H9 (cell line): ENCODE measurements around the gene SLC6A19. TPM values are rescaled to one million over a fixed set of nuclear protein-coding genes. Genes with fewer than 3 reads are reported as not detected.

Experiments
- DNase-seq: peaks from one replicate; pipeline ENCODE4 v3.0.0-alpha.2; 2017
- H2AFZ ChIP-seq: one replicate; pipeline ENCODE4 v1.6.1; 2013; ENCODE audit warnings: mild to moderate bottlenecking, low read length, control low read depth, moderate library complexity
- H2AK5ac ChIP-seq: 2 replicates; pipeline ENCODE4 v1.6.1; 2013; ENCODE audit warnings: low read length, control low read depth, mixed read lengths; ENCODE audit not compliant: insufficient read length
- H2BK120ac ChIP-seq: one replicate; pipeline ENCODE4 v1.6.1; 2013; ENCODE audit warnings: low read depth, mild to moderate bottlenecking, low read length, control low read depth, inconsistent platforms; ENCODE audit not compliant: poor library complexity, severe bottlenecking
- H2BK12ac ChIP-seq: 2 replicates; pipeline ENCODE4 v1.6.1; 2013; ENCODE audit warnings: low read length, control low read depth, mixed read lengths, low read depth; ENCODE audit not compliant: insufficient read length
- H2BK15ac ChIP-seq: 2 replicates; pipeline ENCODE4 v1.6.1; 2013; ENCODE audit warnings: low read depth, low read length, control low read depth
- H2BK20ac ChIP-seq: one replicate; pipeline ENCODE4 v1.6.1; 2013; ENCODE audit warnings: low read depth, mild to moderate bottlenecking, low read length, control low read depth, inconsistent platforms; ENCODE audit not compliant: poor library complexity, severe bottlenecking
- H2BK5ac ChIP-seq: 2 replicates; pipeline ENCODE4 v1.6.1; 2013; ENCODE audit warnings: low read length, control low read depth, mixed read lengths; ENCODE audit not compliant: insufficient read length
- H3K14ac ChIP-seq: 2 replicates; pipeline ENCODE4 v1.6.1; 2013; ENCODE audit warnings: low read length, control low read depth; ENCODE audit not compliant: insufficient read depth
- H3K18ac ChIP-seq: 2 replicates; pipeline ENCODE4 v1.6.1; 2013; ENCODE audit warnings: low read depth, mild to moderate bottlenecking, mixed read lengths, low read length, control low read depth; ENCODE audit not compliant: insufficient read length
- H3K23ac ChIP-seq: 2 replicates; pipeline ENCODE4 v1.6.1; 2013; ENCODE audit warnings: low read length, control low read depth, mixed read lengths, low read depth; ENCODE audit not compliant: insufficient read length
- H3K23me2 ChIP-seq: 2 replicates; pipeline ENCODE4 v1.6.1; 2013; ENCODE audit warnings: low read depth, mild to moderate bottlenecking, mixed read lengths, low read length, control low read depth; ENCODE audit not compliant: insufficient read length, poor library complexity, severe bottlenecking
- H3K27ac ChIP-seq: 2 replicates; pipeline ENCODE4 v1.5.1; 2013; ENCODE audit warnings: low read length, control low read depth, mixed read lengths, low read depth; ENCODE audit not compliant: insufficient read length
- H3K27me3 ChIP-seq: 2 replicates; pipeline ENCODE4 v1.6.1; 2013; ENCODE audit warnings: low read length, control low read depth, inconsistent platforms; ENCODE audit not compliant: insufficient read depth
- H3K4ac ChIP-seq: 2 replicates; pipeline ENCODE4 v1.6.1; 2013; ENCODE audit warnings: low read depth, mild to moderate bottlenecking, control low read depth, inconsistent platforms, low read length, moderate library complexity
- H3K4me1 ChIP-seq: 2 replicates; pipeline ENCODE4 v1.6.1; 2013; ENCODE audit warnings: low read length, control low read depth, inconsistent platforms; ENCODE audit not compliant: insufficient read depth
- H3K4me2 ChIP-seq: 2 replicates; pipeline ENCODE4 v1.6.1; 2013; ENCODE audit warnings: low read length, control low read depth, mixed read lengths; ENCODE audit not compliant: insufficient read length, insufficient read depth
- H3K56ac ChIP-seq: 2 replicates; pipeline ENCODE4 v1.6.1; 2013; ENCODE audit warnings: low read depth, mild to moderate bottlenecking, mixed read lengths, low read length, control low read depth; ENCODE audit not compliant: insufficient read length
- H3K79me1 ChIP-seq: 2 replicates; pipeline ENCODE4 v1.6.1; 2013; ENCODE audit warnings: low read depth, mild to moderate bottlenecking, moderate library complexity, low read length, control low read depth, inconsistent platforms; ENCODE audit not compliant: insufficient read depth, poor library complexity, severe bottlenecking
- H3K79me2 ChIP-seq: 2 replicates; pipeline ENCODE4 v1.6.1; 2013; ENCODE audit warnings: low read length, control low read depth, inconsistent platforms; ENCODE audit not compliant: insufficient read depth
- H3K9ac ChIP-seq: 2 replicates; pipeline ENCODE4 v1.6.1; 2013; ENCODE audit warnings: low read length, control low read depth, mixed read lengths; ENCODE audit not compliant: insufficient read length; ENCODE audit errors: extremely low read depth
- H3K9me3 ChIP-seq: one replicate; pipeline ENCODE4 v1.6.1; 2013; ENCODE audit warnings: low read depth, low read length, inconsistent platforms; ENCODE audit not compliant: control insufficient read depth
- H3T11ph ChIP-seq: one replicate; pipeline ENCODE4 v1.6.1; 2013; ENCODE audit warnings: mild to moderate bottlenecking, low read length, control low read depth, inconsistent platforms
- H4K20me1 ChIP-seq: one replicate; pipeline ENCODE4 v1.6.1; 2013; ENCODE audit not compliant: control insufficient read depth, insufficient read length, insufficient read depth
- H4K5ac ChIP-seq: 2 replicates; pipeline ENCODE4 v1.6.1; 2013; ENCODE audit warnings: low read depth, mild to moderate bottlenecking, mixed read lengths, low read length, control low read depth; ENCODE audit not compliant: insufficient read length
- H4K8ac ChIP-seq: replicated peaks from 2 replicates; pipeline ENCODE4 v1.6.1; 2013; ENCODE audit warnings: low read length, control low read depth, mixed read lengths, low read depth; ENCODE audit not compliant: insufficient read length
- H4K91ac ChIP-seq: 2 replicates; pipeline ENCODE4 v1.6.1; 2013; ENCODE audit warnings: low read depth, mild to moderate bottlenecking, moderate library complexity, mixed read lengths, low read length, control low read depth; ENCODE audit not compliant: insufficient read length
- H3K27ac Mint-ChIP-seq, 3 experiments: 2 replicates in 2 of 3; 3 replicates in 1 of 3; pipeline ENCODE4 v1.8.0; 2020 to 2021; ENCODE audit warnings: mixed read lengths in 3 of 3, mild to moderate bottlenecking in 1 of 3, moderate library complexity in 1 of 3
- H3K27me3 Mint-ChIP-seq: 2 replicates; pipeline ENCODE4 v1.8.0; 2021; ENCODE audit warnings: low read depth, mild to moderate bottlenecking, moderate library complexity, mixed read lengths
- H3K36me3 Mint-ChIP-seq, 3 experiments: 2 replicates in 2 of 3; 3 replicates in 1 of 3; pipeline ENCODE4 v1.8.0; 2020 to 2021; ENCODE audit warnings: low read depth in 3 of 3, mixed read lengths in 3 of 3; ENCODE audit not compliant: insufficient read depth in 1 of 3
- H3K4me1 Mint-ChIP-seq, 2 experiments: 2 replicates each; pipeline ENCODE4 v1.8.0; 2020; ENCODE audit warnings: mixed read lengths in 2 of 2
- H3K4me3 Mint-ChIP-seq, 2 experiments: 2 replicates in 1 of 2; 3 replicates in 1 of 2; pipeline ENCODE4 v1.8.0; 2020 to 2021; ENCODE audit warnings: mild to moderate bottlenecking in 2 of 2, mixed read lengths in 2 of 2, moderate library complexity in 1 of 2
- H3K9me3 Mint-ChIP-seq, 2 experiments: 2 replicates in 1 of 2; 3 replicates in 1 of 2; pipeline ENCODE4 v1.8.0; 2020; ENCODE audit warnings: mild to moderate bottlenecking in 2 of 2, mixed read lengths in 2 of 2, moderate library complexity in 1 of 2
- WGBS: extraction: QIAGEN DNeasy Blood & Tissue Kit; methylation state at CpG from one replicate; pipeline ENCODE4 v1.1.7; 2013; ENCODE audit warnings: missing lambda C conversion rate, low lambda C conversion rate, mixed read lengths; ENCODE audit not compliant: insufficient read length; ENCODE audit errors: extremely low coverage; 5-methylcytosine and 5-hydroxymethylcytosine counted together
- total RNA-seq: library from RNA; stranded (reverse); gene quantifications from 2 replicates; pipeline ENCODE4 v1.2.1, GENCODE V29; 2021
- TF ChIP-seq, protein P1 (sequence below): fragments of 200-600 bp; sonication (generic); conservative IDR thresholded peaks from 3 replicates; pipeline ENCODE4 v1.8.0; 2021; ENCODE audit warnings: antibody characterized with exemption, mild to moderate bottlenecking

SLC6A19 gene
- total RNA-seq, 1 experiment from 2014 or later = not detected

DNA sequence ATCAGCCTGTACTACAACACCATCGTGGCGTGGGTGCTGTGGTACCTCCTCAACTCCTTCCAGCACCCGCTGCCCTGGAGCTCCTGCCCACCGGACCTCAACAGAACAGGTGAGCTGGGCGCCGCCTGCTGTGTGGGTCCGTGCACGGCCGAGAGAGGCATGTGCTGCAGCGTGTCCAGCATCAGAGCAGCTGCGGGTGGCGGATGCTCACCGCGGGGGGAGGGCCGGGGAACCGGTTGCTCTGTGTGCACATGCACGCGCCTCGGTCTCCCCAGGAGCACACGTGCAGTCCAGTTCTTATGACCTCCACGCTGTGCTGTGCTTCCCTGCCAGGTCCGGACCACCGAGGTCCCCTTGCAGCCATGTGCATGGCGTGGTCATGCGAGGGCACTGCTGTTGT is 31.4 kb downstream of the SLC6A19 start:
- Histone ChIP-seq H2BK120ac (no peak overlapping the region), H3K18ac (no peak overlapping the region), H2AK5ac (no peak overlapping the region), H2AFZ (no peak overlapping the region), H3K9ac (no peak overlapping the region), H3K14ac (no peak overlapping the region; the same call in 1 of the 2 replicates), H3K27me3 (no peaks in the 10 kb centered on the region), H2BK12ac (no peak overlapping the region), H3K79me1 (no peaks in the 10 kb centered on the region), H2BK15ac (no peak overlapping the region), H3K4ac (no peak overlapping the region), H3K4me2 (no peak overlapping the region), H4K5ac (no peak overlapping the region), H3T11ph (no peak overlapping the region), H3K23ac (no peak overlapping the region), H4K20me1 (no peaks in the 10 kb centered on the region), H3K23me2 (no peaks in the 10 kb centered on the region), H2BK20ac (no peak overlapping the region), H4K8ac (no peak overlapping the region), H2BK5ac (no peak overlapping the region), H3K79me2 (no peaks in the 10 kb centered on the region), H3K27ac (no peak overlapping the region), H4K91ac (no peak overlapping the region), H3K56ac (no peak overlapping the region), H3K9me3 (no peaks in the 10 kb centered on the region), H3K4me1 (no peaks in the 10 kb centered on the region; the same call in 1 of the 2 replicates)
- Mint-ChIP-seq H3K9me3 (peaks cover 11 to 12% of the 10 kb centered on the region in 2 experiments), H3K4me1 (peaks cover 0 to 12% of the 10 kb centered on the region in 2 experiments; a peak in 2 of 4 replicates), H3K27ac (no peak overlapping the region), H3K27me3 (peaks cover 7% of the 10 kb centered on the region), H3K36me3 (peaks cover 0 to 2% (median 0%) of the 10 kb centered on the region in 3 experiments; a peak in 1 of 7 replicates), H3K4me3 (no peak overlapping the region)
- no CpG with 5 or more reads among the region's 25 CpGs for WGBS
- DNase-seq = no peak
- TF ChIP-seq, protein P1, sequence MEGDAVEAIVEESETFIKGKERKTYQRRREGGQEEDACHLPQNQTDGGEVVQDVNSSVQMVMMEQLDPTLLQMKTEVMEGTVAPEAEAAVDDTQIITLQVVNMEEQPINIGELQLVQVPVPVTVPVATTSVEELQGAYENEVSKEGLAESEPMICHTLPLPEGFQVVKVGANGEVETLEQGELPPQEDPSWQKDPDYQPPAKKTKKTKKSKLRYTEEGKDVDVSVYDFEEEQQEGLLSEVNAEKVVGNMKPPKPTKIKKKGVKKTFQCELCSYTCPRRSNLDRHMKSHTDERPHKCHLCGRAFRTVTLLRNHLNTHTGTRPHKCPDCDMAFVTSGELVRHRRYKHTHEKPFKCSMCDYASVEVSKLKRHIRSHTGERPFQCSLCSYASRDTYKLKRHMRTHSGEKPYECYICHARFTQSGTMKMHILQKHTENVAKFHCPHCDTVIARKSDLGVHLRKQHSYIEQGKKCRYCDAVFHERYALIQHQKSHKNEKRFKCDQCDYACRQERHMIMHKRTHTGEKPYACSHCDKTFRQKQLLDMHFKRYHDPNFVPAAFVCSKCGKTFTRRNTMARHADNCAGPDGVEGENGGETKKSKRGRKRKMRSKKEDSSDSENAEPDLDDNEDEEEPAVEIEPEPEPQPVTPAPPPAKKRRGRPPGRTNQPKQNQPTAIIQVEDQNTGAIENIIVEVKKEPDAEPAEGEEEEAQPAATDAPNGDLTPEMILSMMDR = no peak
